ENCODE results near the gene BET1. TPM values are rescaled to one million over a fixed set of nuclear protein-coding genes. Genes with fewer than 3 reads are reported as not detected.

The BET1 gene
- total RNA-seq, 1 experiment from 2014 or later = 17.2 TPM

- BruUV-seq (replicated peaks) = no TSS peak
- Histone ChIP-seq H3K27me3 (ENCODE audit: insufficient read depth, low read length) (peaks cover 15% of the 10 kb centered on the region; the same call in 1 of the 2 replicates), H3K4me1 (ENCODE audit: control insufficient read depth in 1 of 2, insufficient read depth in 2 of 2, low read length in 2 of 2) (no peaks in the 10 kb centered on the region), H3K9ac (ENCODE audit: low read length) (no peak overlapping the region), H3K79me2 (ENCODE audit: insufficient read depth, low read length) (no peaks in the 10 kb centered on the region), H3K9me3 (ENCODE audit: control insufficient read depth in 1 of 2, insufficient read depth in 1 of 2, low read depth in 1 of 2, low read length in 2 of 2) (no peaks in the 10 kb centered on the region), H3K4me3 (replicated peaks in 1 of 2; ENCODE audit: low read depth in 1 of 2, low read length in 2 of 2) (no peak overlapping the region), H3K36me3 (ENCODE audit: control insufficient read depth in 1 of 2, insufficient read depth in 2 of 2, low read length in 2 of 2) (no peaks in the 10 kb centered on the region), H3K27ac (ENCODE audit: low read depth, low read length) (no peak overlapping the region), H3K4me2 (ENCODE audit: low read length) (no peak overlapping the region), H4K20me1 (ENCODE audit: insufficient read depth) (no peaks in the 10 kb centered on the region), H3K9me2 (ENCODE audit: insufficient read depth) (no peaks in the 10 kb centered on the region), H2AFZ (ENCODE audit: low read depth, low read length, poor library complexity, severe bottlenecking) (no peak overlapping the region)
- ChIA-PET POLR2A (no interaction called here), CTCF (no interaction called here), RAD21 (ENCODE audit: low non-redundant PET in 1 of 2, low total read pairs in 2 of 2, uncharacterized antibody in 2 of 2, unreplicated experiment in 2 of 2) (no interaction called here)
- DNase-seq (ENCODE audit: low read depth, low spot score) = no peak
- TF ChIP-seq CEBPB (IDR thresholded peaks at IDR 0.05; ENCODE audit: low read depth) (no peak), SIN3A (IDR thresholded peaks at IDR 0.05; ENCODE audit: low read depth) (no peak), EZH2 (IDR thresholded peaks at IDR 0.05) (no peak), ZNF274 (IDR thresholded peaks at IDR 0.05; ENCODE audit: low read depth, low read length) (no peak), ATF3 (IDR thresholded peaks at IDR 0.05) (no peak), EGR1 (IDR thresholded peaks at IDR 0.05; ENCODE audit: low read depth) (no peak), SRF (IDR thresholded peaks at IDR 0.05; ENCODE audit: low read depth) (no peak), POLR2AphosphoS5 (IDR thresholded peaks at IDR 0.05; ENCODE audit: low read depth, low read length) (no peak), TCF7L2 (IDR thresholded peaks at IDR 0.05; ENCODE audit: borderline replicate concordance, extremely low read depth, insufficient read depth, insufficient read length) (no peak), JUND (IDR thresholded peaks at IDR 0.05) (no peak), ZFX (IDR thresholded peaks at IDR 0.05) (no peak)
- ATAC-seq = no peak
- intact Hi-C loops (cut with micrococcal nuclease) = no loop called here
Observed at GRCh38 chr7:94044806-94045205, 40.7 kb upstream of the BET1 start.

GRCh38 chr7:94043299-94043698 is 39.1 kb upstream of the BET1 start:
- ChIA-PET CTCF (no interaction called here), POLR2A (no interaction called here), RAD21 (ENCODE audit: low non-redundant PET in 1 of 2, low total read pairs in 2 of 2, uncharacterized antibody in 2 of 2, unreplicated experiment in 2 of 2) (no interaction called here)
- H2AFZ ChIP-seq (ENCODE audit: low read depth, low read length, poor library complexity, severe bottlenecking) = no peak overlapping the region
- H3K4me2 ChIP-seq (ENCODE audit: low read length) = no peak overlapping the region
- ATAC-seq (no peak), DNase-seq (ENCODE audit: low read depth, low spot score) (no peak)
- no peaks in the 10 kb centered on the region for H3K4me1 ChIP-seq (ENCODE audit: control insufficient read depth in 1 of 2, insufficient read depth in 2 of 2, low read length in 2 of 2)
- no peaks in the 10 kb centered on the region for H3K79me2 ChIP-seq (ENCODE audit: insufficient read depth, low read length)
- H3K4me3 ChIP-seq (replicated peaks in 1 of 2; ENCODE audit: low read depth in 1 of 2, low read length in 2 of 2) = no peak overlapping the region
- no peaks in the 10 kb centered on the region for H3K36me3 ChIP-seq (ENCODE audit: control insufficient read depth in 1 of 2, insufficient read depth in 2 of 2, low read length in 2 of 2)
- no peak overlapping the region for H3K9ac ChIP-seq (ENCODE audit: low read length)
- no peak overlapping the region for H3K27ac ChIP-seq (ENCODE audit: low read depth, low read length)
- no TSS peak for BruUV-seq (replicated peaks)
- intact Hi-C loops (cut with micrococcal nuclease) = no loop called here
- H3K9me3 ChIP-seq (ENCODE audit: control insufficient read depth in 1 of 2, insufficient read depth in 1 of 2, low read depth in 1 of 2, low read length in 2 of 2) = no peaks in the 10 kb centered on the region
- no peaks in the 10 kb centered on the region for H4K20me1 ChIP-seq (ENCODE audit: insufficient read depth)
- peaks cover 20% of the 10 kb centered on the region; the same call in 1 of the 2 replicates for H3K27me3 ChIP-seq (ENCODE audit: insufficient read depth, low read length)
- H3K9me2 ChIP-seq (ENCODE audit: insufficient read depth) = no peaks in the 10 kb centered on the region
- no peak for TF ChIP-seq ATF3 (IDR thresholded peaks at IDR 0.05)
- TF ChIP-seq FOSL1 (IDR thresholded peaks at IDR 0.05; ENCODE audit: low read depth) = no peak
- no peak for TF ChIP-seq ELF1 (IDR thresholded peaks at IDR 0.05; ENCODE audit: borderline replicate concordance, low read depth)
- TF ChIP-seq CEBPB (IDR thresholded peaks at IDR 0.05; ENCODE audit: low read depth) = 0 out of 2 replicates have a peak, but pooled peaks have one; percentile 8
- TF ChIP-seq EZH2 (IDR thresholded peaks at IDR 0.05) = no peak
- TF ChIP-seq CBX3 (IDR thresholded peaks at IDR 0.05; ENCODE audit: low read depth) = no peak
- no peak for TF ChIP-seq ZNF274 (IDR thresholded peaks at IDR 0.05; ENCODE audit: low read depth, low read length)

Measured in HCT116 (cell line).